DLD1 (cell line): ENCODE measurements around the gene TSPAN9.

Source experiments
- in situ Hi-C: cut with HindIII; loops from 2 replicates; pipeline ENCODE4 v1.10.0; 2017; ENCODE audit warnings: low sequenced_read_pairs

TSPAN9 gene

DNA sequence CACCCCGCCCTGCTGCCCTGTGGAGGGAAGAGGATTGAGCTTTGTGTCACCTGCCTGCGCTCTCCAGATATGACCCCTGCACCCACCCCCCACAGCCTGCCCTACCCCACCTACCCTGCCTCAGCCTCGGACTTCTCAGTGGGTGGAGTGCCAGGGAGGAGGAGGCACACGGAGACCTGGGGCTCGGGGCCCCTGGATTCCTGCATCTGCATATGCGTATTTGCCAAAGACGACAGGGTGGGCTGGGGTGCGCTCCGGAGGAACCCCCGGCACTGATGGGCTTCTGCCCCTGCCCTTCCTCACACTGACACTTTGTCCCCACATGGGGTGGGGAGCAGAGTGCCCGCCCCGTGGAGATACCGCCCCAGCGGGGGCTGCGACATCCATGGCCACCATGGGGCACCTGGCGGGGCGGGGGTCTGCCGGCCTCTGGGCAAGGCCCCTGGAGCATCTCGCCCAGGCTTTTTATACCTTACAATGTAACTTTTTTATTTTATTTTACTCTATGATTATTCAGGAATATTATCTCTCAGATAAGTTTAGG, 206.0 kb downstream of the TSPAN9 start:
- in situ Hi-C loops: no loop called here

- in situ Hi-C loops: no loop called here
Observed at GRCh38 chr12:3284405-3284804, 207.2 kb downstream of the TSPAN9 start.

DNA sequence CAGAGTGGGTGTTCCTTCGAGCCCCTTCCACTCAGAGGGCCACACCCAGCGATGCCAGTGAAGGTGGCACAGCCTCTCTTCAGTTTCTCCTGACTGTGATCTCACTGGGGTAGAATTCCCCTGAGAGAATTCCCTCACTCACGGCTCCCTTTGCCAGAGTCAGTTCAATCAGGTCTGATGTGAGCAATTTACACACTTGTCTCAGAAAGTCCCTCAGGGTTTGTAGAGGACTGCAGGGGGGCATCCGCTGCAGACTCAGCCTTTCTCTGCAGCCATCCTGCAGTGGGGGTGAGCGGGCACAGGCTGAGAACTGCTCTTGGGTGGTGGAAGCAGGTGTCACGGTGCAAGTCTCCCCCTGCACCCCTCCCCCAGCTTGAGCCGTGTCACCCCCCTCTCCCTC, 208.4 kb downstream of the TSPAN9 start:
- in situ Hi-C loops: no loop called here

DNA sequence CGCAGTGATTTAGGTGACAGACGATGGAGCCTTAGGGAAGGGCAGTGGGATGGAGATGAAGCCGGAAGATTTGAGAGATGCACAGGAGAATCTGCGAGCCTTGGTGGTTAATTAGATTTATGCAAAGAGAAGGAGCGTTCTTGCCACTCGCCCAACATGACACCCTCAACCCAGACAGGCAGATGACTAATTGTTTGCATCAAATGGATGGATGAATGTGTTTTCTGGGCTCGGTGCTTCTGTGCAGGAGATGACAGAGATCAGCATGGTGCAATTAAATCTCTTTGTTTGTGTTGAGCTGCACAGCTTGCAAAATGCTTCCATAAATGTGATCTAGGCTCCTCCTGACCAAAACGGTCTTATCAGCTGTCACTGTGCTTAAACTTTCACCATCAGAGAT, 211.5 kb downstream of the TSPAN9 start:
- in situ Hi-C loops: no loop called here

DNA sequence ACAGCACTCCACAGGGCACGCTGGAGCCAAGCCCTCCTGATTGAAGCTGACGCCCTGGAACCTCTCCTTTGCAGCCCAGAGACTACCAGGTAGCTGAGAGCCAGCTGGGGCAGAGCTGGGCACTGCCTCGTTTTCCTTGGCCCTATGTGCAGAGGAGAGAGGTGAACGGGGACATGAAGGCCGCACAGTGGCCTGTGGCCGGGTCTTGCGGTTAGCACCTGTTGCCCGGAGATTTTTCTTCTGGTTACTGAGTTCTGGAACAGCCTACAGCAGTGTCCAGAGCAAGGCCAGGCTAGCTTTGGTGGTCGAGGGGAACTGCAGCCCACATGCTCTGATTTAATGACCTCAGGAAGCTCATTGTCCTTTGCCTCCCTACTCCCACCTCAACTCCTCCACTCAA, 212.5 kb downstream of the TSPAN9 start:
- in situ Hi-C loops: no loop called here

DNA sequence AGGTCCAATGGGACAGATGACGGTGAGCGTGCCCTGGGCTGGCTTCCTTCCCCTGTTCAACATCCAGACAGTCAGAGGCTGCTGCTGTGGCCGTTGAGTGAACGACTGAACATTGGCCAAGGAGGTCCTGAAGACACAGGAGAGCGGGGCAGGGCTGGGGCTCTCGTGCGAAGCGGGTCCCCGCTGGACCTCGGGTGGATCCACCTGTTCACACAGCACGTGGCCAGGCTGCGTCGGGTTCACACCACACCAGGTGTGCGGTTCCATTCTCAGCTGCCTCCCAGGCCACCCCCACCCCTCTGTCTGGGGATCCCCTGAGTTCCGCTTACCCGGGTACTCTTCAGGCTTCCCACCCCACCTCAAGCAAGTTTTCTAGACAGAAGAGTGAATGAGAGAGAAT, 214.8 kb downstream of the TSPAN9 start:
- in situ Hi-C loops: no loop called here

DNA sequence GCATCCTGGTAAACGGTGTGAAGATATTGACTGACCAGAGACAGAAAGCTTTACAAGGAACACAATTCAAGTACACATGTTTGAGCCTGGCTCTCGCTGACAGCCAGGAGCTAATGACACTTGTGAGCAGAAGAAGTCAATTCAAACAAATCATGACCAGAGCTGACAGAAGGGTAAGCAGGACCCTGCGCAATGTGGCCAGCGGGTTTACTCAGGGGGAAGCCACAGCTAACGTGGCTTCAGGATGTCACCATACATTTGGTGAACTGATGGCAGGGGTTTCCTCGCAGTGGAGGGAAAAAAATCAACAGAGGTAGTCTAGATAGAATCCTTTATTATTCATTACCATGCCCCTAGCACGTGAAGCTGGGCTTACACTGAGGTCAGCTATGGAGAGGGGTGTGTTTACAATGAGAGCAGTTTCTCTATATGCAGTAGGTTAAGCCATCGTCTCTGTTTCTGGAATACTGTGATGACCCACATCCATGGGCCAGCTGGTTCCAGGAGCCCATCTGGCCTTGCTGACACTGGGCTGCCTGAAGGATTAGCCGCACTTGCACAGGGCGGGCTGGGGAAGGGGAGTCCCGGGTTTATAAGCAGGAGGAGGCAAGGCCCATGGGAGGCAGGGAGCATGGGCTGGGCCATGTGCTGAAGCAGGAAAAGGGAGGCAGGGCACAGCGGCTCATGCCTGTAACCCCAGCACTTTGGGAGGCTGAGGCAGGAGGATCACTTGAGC, 215.7 kb downstream of the TSPAN9 start:
- in situ Hi-C loops: no loop called here

DNA sequence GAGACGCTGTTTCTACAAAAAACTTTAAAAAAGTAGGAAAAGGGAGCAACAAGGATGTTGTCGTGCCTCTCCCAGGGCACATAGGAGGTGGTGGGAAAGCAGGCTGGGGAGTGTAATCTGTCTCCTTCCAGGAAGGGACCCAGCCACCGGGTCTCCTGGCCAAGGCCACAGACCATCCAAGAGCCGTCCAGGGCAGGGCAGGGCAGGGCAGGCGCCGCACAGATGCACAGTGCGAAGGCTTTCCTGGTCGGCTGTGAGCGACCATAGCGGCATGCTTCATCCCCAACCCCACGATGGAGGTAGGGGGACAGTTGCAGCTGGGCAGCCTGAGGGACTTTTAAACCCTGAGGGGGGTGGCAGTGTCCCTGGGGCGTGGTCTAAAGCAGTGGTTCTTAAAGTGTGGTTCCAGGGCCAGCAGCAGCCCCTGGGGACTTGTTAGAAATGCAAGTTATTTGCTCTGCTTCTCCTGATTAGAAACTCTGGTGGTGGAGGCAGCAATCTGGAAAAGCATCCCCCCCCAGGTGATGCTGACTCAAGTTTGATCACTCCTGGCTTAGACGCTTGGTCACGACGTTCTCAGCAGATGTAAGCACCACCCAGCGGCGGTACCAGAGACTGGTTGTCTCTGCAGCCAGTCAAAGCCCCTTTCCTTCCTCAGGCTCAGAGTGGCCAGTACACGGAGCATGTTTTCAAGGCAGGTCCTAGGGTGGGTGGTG, 216.4 kb downstream of the TSPAN9 start:
- in situ Hi-C loops: no loop called here

DNA sequence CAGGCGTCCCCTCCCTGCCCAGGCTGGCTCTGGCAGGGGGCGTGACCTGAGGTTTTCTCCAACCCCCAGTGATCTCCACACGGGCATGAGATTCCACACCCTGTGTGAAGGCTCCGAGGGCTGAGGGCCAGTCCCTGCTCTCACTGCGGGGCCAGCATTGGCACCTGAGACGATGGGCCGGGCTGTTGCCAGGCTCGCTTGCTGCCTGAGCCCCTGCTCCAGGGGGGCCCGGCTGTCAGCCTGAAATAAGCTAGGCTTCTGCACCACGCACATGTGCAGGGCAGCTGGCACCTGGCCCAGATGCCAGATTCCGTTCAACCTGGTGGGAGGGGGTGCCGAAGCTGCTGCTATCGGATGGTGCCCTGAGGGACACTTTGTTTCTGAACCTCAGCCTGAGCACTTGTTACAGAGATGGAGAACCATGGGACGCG, 217.3 kb downstream of the TSPAN9 start:
- in situ Hi-C loops: no loop called here

DNA sequence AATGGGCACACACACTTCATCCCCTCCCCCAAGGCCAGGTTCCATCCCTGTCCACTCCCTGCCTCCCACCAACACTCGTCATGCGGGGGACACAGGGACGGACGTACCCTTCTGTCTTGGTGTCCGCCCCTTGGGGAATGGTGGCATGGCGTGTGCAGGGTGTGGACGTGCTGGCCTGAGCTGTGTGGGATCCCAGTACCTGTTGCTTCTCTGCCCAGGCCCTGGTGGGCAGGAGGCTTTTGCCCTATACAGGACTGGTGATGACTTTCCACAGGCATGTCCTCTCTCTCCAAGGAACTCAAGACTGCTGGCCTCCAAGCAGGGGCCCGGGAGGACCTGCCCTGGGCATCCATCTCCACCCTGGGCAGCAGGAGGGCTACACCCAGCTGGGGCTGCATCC, 218.0 kb downstream of the TSPAN9 start:
- in situ Hi-C loops: no loop called here

GRCh38 chr12:3295646-3296408, 218.6 kb downstream of the TSPAN9 start:
- in situ Hi-C loops: no loop called here

GRCh38 chr12:3296409-3296701, 219.2 kb downstream of the TSPAN9 start:
- in situ Hi-C loops: no loop called here

GRCh38 chr12:3298603-3299002, 221.4 kb downstream of the TSPAN9 start:
- in situ Hi-C loops: no loop called here

DNA sequence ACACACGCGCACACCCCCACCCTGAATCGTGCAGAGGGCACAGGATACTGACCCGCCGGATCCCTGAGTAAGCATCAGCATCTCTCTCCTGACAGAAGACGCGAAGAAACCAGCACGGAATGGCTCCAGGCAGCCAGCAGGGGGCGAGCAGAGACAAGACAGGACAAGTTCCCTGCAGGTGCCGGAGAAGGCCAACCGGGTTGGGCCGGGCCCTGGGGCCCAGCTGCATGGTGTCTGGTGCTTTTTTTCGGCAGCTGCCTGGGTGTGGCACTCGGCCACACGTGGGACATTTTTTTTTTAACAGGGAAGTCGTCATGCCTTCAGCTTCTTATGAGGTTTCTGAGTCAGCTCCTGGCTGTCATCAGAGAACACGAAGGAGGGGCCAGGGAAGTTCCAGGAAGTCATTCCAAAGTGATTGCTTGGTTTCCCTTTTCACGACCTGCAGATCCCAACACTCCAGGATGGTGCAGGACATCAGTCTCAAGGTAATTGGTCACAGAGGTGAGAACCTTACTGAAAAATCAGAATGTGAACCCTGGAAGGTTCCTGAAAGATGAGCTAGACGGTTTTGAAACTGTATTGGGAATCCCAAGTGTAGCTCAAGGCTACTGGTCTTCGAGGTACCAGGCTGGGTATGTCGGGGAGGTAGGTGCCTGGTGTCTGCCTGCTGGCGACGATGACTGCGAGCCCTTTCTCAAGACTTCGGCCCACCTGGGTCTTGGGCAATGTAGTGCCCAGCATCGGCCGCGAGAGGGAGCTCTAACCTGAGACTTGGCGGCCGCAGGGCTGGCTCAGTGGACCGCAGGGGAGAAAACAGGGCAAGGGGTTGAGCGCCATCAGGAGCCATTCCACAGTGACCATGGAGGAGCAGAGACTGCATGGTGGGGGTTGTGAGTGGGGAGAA, 223.0 kb downstream of the TSPAN9 start:
- in situ Hi-C loops: no loop called here

DNA sequence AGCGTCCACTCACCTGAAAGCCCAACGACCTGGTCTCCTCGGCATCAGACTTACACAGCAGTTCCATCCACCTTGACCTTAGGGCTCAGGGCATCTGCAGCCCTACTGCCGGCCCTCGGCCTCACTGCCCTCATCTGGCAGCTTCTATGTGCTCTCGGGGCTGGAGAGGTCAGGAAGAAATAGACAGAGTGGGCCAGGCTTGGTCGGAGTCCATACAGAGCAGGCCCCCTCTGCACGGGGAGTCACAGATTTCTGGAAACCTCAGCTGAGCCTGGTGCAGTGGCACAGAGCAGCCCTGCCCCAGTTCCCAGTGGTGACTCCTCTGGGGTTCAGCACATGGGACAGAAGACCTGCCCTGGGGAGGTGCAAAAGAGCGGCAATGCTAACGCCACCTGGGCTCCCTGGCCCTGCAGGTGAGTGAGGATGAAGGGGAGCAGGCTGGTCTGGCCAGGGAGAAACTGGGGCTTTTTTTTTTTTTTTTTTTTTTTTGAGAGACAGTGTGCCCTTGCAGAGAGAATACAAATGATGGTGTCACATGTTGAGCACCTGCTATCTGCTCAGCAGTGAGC, 223.7 kb downstream of the TSPAN9 start:
- in situ Hi-C loops: no loop called here

GRCh38 chr12:3302401-3303041, 225.3 kb downstream of the TSPAN9 start:
- in situ Hi-C loops: no loop called here

GRCh38 chr12:3303410-3304136, 226.4 kb downstream of the TSPAN9 start:
- in situ Hi-C loops: no loop called here

DNA sequence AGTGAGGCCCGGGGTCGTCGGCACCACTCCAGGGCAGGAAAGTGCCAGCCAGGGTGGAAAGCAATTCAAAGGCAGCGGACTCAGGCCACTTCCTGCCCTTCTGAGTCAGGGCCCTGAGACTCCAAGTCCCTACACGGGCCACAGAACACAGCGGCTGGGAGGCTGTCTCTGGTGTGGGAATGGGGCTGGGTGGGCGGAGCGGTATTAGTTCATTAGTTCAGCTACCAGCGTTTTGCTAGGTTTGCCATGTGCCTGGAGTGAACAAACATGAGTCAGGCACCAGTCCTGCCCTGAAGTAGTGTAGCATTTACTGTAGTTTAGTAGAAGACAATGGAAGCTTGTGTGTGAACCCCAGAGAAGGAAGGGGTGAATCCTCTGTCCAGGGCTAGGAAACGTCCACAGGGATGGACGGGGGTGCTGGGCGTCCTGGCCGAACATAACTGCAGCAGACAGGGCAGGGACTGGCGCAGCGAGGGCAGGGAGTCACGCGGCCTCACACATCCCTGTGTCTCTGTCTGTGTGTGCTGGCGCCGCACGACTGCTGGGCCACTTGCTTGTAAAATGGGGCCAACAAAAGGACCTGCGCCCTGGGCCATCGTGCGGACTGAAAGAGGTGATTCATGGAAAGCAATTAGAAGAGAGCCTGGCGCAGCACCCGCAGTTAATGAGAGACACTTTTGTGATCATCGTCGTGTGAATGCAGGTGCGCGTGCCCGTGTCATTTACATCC, 227.4 kb downstream of the TSPAN9 start:
- in situ Hi-C loops: no loop called here

DNA sequence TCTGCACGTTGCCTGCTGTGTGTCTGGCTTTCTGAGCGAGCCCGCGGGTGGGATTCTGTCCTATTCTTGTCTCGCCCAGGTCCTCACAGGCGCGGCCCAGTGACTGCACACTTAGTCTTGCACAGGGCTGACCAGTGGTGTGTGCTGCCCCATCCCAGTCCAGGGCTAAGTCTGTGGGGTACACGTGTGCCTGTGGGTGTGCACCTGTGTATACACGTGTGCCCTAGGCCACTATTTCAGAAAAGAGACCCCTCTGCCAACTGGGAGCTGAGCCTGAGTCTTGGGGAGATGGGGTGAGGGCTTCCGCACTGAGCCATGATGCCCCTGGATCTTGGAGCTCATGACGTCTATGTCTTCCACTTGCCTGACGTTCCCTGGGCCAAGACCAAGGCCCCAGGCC, 228.3 kb downstream of the TSPAN9 start:
- in situ Hi-C loops: no loop called here
